H7 (cell line): Measurements from ENCODE around the gene CCDC33. TPM values are rescaled to one million over a fixed set of nuclear protein-coding genes. Genes with fewer than 3 reads are reported as not detected.

Experiments used
- DNase-seq: peaks from one replicate; pipeline ENCODE4 v3.0.0; 2012
- H3K27me3 ChIP-seq: 2 replicates; pipeline ENCODE4 v1.6.0; 2011; ENCODE audit warnings: mild to moderate bottlenecking, low read length; ENCODE audit not compliant: control insufficient read depth, insufficient read depth
- H3K36me3 ChIP-seq: replicated peaks from 2 replicates; pipeline ENCODE4 v1.5.1; 2011; ENCODE audit warnings: low read length; ENCODE audit not compliant: control insufficient read depth, insufficient read depth
- H3K4me3 ChIP-seq: 2 replicates; pipeline ENCODE4 v1.5.1; 2011; ENCODE audit warnings: low read depth, mild to moderate bottlenecking, control low read depth, low read length, moderate library complexity; ENCODE audit not compliant: insufficient read depth
- total RNA-seq: library from RNA; depleted of rRNA; stranded (reverse); fragments of >200 nt; shearing (Covaris generic); gene quantifications from 2 replicates; pipeline ENCODE4 v1.2.3, GENCODE V29; 2014; rRNA removed

Gene CCDC33
- total RNA-seq, result 4.8 and 5.0 TPM in 2 replicates

- no peak for DNase-seq
- Histone ChIP-seq H3K36me3 (no peaks in the 10 kb centered on the region), H3K4me3 (no peak within 1 kb of the TSS), H3K27me3 (peaks cover 4% of the 10 kb centered on the region; the same call in 1 of the 2 replicates)
Measured at GRCh38 chr15:74235962-74236361, at the start of gene CCDC33. Gene CCDC33 (plus strand): TSS chr15:74236326. CDS start chr15:74236720, 394 bp downstream.

GRCh38 chr15:74188216-74188615, 47.9 kb upstream of the CCDC33 start:
- H3K36me3 ChIP-seq, result no peaks in the 10 kb centered on the region
- DNase-seq, result no peak
- no peaks in the 10 kb centered on the region for H3K27me3 ChIP-seq
- no peak overlapping the region for H3K4me3 ChIP-seq

GRCh38 chr15:74191798-74192197, 44.3 kb upstream of the CCDC33 start:
- Histone ChIP-seq H3K36me3 (no peaks in the 10 kb centered on the region), H3K4me3 (no peak overlapping the region), H3K27me3 (no peaks in the 10 kb centered on the region)
- DNase-seq, result peak; percentile 53

GRCh38 chr15:74192751-74193150, 43.4 kb upstream of the CCDC33 start:
- DNase-seq, result peak; percentile 40
- no peak overlapping the region for H3K4me3 ChIP-seq
- H3K36me3 ChIP-seq, result no peaks in the 10 kb centered on the region
- H3K27me3 ChIP-seq, result no peaks in the 10 kb centered on the region

GRCh38 chr15:74193299-74193718, 42.8 kb upstream of the CCDC33 start:
- DNase-seq, result no peak
- Histone ChIP-seq H3K27me3 (no peaks in the 10 kb centered on the region), H3K36me3 (no peaks in the 10 kb centered on the region), H3K4me3 (no peak overlapping the region)

- Histone ChIP-seq H3K36me3 (no peaks in the 10 kb centered on the region), H3K27me3 (no peaks in the 10 kb centered on the region), H3K4me3 (no peak overlapping the region)
- peak; percentile 38 for DNase-seq
Measured at GRCh38 chr15:74193905-74194304, 42.2 kb upstream of the CCDC33 start.

GRCh38 chr15:74194572-74195559, 41.3 kb upstream of the CCDC33 start:
- no peaks in the 10 kb centered on the region for H3K36me3 ChIP-seq
- no peaks in the 10 kb centered on the region for H3K27me3 ChIP-seq
- no peak overlapping the region for H3K4me3 ChIP-seq
- DNase-seq, result peak; percentile 30

GRCh38 chr15:74196175-74196574, 40.0 kb upstream of the CCDC33 start:
- H3K4me3 ChIP-seq, result no peak overlapping the region
- H3K36me3 ChIP-seq, result no peaks in the 10 kb centered on the region
- no peak for DNase-seq
- no peaks in the 10 kb centered on the region for H3K27me3 ChIP-seq

GRCh38 chr15:74197176-74197965, 38.8 kb upstream of the CCDC33 start:
- Histone ChIP-seq H3K4me3 (no peak overlapping the region), H3K27me3 (peaks cover 3% of the 10 kb centered on the region; the same call in 1 of the 2 replicates), H3K36me3 (no peaks in the 10 kb centered on the region)
- DNase-seq, result no peak

GRCh38 chr15:74199297-74199652, 36.9 kb upstream of the CCDC33 start:
- Histone ChIP-seq H3K36me3 (no peaks in the 10 kb centered on the region), H3K27me3 (peaks cover 3% of the 10 kb centered on the region; the same call in 1 of the 2 replicates), H3K4me3 (no peak overlapping the region)
- peak; percentile 64 for DNase-seq

- H3K4me3 ChIP-seq, result no peak overlapping the region
- DNase-seq, result no peak
- H3K27me3 ChIP-seq, result peaks cover 6% of the 10 kb centered on the region
- no peaks in the 10 kb centered on the region; the same call in 1 of the 2 replicates for H3K36me3 ChIP-seq
Measured at GRCh38 chr15:74200412-74200815, 35.7 kb upstream of the CCDC33 start.

- DNase-seq, result peak; percentile 62
- Histone ChIP-seq H3K4me3 (no peak overlapping the region), H3K27me3 (peaks cover 6% of the 10 kb centered on the region), H3K36me3 (no peaks in the 10 kb centered on the region; the same call in 1 of the 2 replicates)
Measured at GRCh38 chr15:74200871-74201419, 35.2 kb upstream of the CCDC33 start.

GRCh38 chr15:74201710-74202420, 34.3 kb upstream of the CCDC33 start:
- peak overlapping the region; percentile 31 for H3K4me3 ChIP-seq
- H3K36me3 ChIP-seq, result no peaks in the 10 kb centered on the region; the same call in 1 of the 2 replicates
- H3K27me3 ChIP-seq, result peaks cover 6% of the 10 kb centered on the region
- DNase-seq, result peak; percentile 63
